Sigmoid colon (tissue), 4 donors: Measurements from ENCODE around the gene PSMC3IP.

Experiments
- EP300 ChIP-seq, 4 donors: sonication (generic); formaldehyde crosslinking; IDR thresholded peaks; one replicate each; pipeline ENCODE4 v1.6.1; 2017; ENCODE audit warnings: antibody characterized with exemption in 4 of 4
- POLR2A ChIP-seq, 2 donors: fragments of 450-650 bp; IDR thresholded peaks; one replicate each; pipeline ENCODE4 v1.6.1; 2016; ENCODE audit warnings: antibody characterized with exemption in 2 of 2, mild to moderate bottlenecking in 2 of 2, moderate library complexity in 2 of 2
- POLR2AphosphoS5 ChIP-seq, 4 donors: sonication (generic); formaldehyde crosslinking; IDR thresholded peaks; one replicate each; pipeline ENCODE4 v1.6.1; 2017; ENCODE audit warnings: antibody characterized with exemption in 4 of 4
- TF ChIP-seq, protein P1 (sequence below), 4 experiments: fragments of 450-650 bp in 3 of 4; fragments of 200-600 bp in 1 of 4; IDR thresholded peaks; one replicate each; pipeline ENCODE4 v1.5.1; 2016 to 2019; ENCODE audit warnings: antibody characterized with exemption in 4 of 4, mild to moderate bottlenecking in 3 of 4, moderate library complexity in 2 of 4

DNA sequence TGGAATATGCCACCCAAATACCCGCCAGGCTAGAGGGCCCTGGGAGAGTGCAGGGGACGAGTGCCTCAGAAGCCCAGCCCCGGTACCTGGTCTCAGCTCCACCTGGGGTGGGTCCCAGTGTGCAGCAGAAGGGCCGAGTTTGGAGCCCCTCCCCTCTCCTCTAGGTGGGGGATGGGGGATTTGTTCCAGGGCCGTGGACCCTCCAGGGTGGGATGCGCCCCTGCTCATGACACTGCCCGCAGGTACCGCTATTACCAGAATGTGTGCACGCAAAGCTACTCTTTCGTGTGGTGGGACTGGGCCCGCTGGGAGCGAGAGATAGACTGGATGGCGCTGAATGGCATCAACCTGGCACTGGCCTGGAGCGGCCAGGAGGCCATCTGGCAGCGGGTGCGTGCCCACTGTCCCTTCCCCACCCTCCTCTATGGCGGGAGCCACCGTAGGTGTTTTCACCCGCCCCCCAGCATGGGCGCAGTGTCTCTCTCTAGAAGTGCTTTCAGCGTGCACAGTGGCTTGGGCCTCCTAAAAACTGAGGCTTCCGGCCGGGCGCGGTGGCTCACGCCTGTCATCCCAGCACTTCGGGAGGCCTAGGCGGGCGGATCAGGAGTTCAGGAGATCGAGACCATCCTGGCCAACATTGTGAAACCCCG is 40.2 kb downstream of the PSMC3IP start:
- TF ChIP-seq POLR2AphosphoS5 (IDR thresholded peaks at IDR 0.05) = no peak
- TF ChIP-seq, protein P1, sequence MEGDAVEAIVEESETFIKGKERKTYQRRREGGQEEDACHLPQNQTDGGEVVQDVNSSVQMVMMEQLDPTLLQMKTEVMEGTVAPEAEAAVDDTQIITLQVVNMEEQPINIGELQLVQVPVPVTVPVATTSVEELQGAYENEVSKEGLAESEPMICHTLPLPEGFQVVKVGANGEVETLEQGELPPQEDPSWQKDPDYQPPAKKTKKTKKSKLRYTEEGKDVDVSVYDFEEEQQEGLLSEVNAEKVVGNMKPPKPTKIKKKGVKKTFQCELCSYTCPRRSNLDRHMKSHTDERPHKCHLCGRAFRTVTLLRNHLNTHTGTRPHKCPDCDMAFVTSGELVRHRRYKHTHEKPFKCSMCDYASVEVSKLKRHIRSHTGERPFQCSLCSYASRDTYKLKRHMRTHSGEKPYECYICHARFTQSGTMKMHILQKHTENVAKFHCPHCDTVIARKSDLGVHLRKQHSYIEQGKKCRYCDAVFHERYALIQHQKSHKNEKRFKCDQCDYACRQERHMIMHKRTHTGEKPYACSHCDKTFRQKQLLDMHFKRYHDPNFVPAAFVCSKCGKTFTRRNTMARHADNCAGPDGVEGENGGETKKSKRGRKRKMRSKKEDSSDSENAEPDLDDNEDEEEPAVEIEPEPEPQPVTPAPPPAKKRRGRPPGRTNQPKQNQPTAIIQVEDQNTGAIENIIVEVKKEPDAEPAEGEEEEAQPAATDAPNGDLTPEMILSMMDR (IDR thresholded peaks at IDR 0.05) = no peak
- no peak for TF ChIP-seq POLR2A (IDR thresholded peaks at IDR 0.05)
- TF ChIP-seq EP300 (IDR thresholded peaks at IDR 0.05) = no peak
